Gastroesophageal sphincter (tissue), 4 donors: ENCODE results near the gene LMF1. TPM values are rescaled to one million over a fixed set of nuclear protein-coding genes. Genes with fewer than 3 reads are reported as not detected.

Source experiments
- ATAC-seq: fragments of 150-250 bp; one replicate; pipeline ENCODE4 v1.9.1; 2016; ENCODE audit warnings: mild to moderate bottlenecking, moderate library complexity
- H3K27ac ChIP-seq, 4 donors: fragments of 200-600 bp; sonication (generic) in 3 of 4; 1 replicate in 3 of 4; 2 replicates in 1 of 4; pipeline ENCODE4 v1.5.1; 2016 to 2019
- H3K27me3 ChIP-seq: fragments of 200-600 bp; sonication (generic); one replicate; pipeline ENCODE4 v1.5.1; 2019
- H3K36me3 ChIP-seq, 2 donors: fragments of 200-600 bp; sonication (generic); one replicate each; pipeline ENCODE4 v1.5.1; 2019; ENCODE audit warnings: control low read depth in 1 of 2
- H3K4me1 ChIP-seq, 3 donors: fragments of 200-600 bp; sonication (generic); 1 replicate in 2 of 3; 2 replicates in 1 of 3; pipeline ENCODE4 v1.5.1; 2016 to 2019; ENCODE audit warnings: control low read depth in 2 of 3
- H3K4me3 ChIP-seq, 2 donors: fragments of 200-600 bp; sonication (generic); one replicate each; pipeline ENCODE4 v1.5.1; 2019; ENCODE audit warnings: mild to moderate bottlenecking in 1 of 2, moderate library complexity in 1 of 2
- H3K9me3 ChIP-seq, 3 donors: fragments of 200-600 bp; sonication (generic); one replicate each; pipeline ENCODE4 v1.5.1; 2017 to 2019; ENCODE audit warnings: control low read depth in 2 of 3
- EP300 ChIP-seq: sonication (generic); formaldehyde crosslinking; IDR thresholded peaks from one replicate; pipeline ENCODE4 v1.6.1; 2017; ENCODE audit warnings: antibody characterized with exemption, mild to moderate bottlenecking
- POLR2A ChIP-seq, 2 donors: fragments of 450-650 bp; IDR thresholded peaks; one replicate each; pipeline ENCODE4 v1.6.1; 2017; ENCODE audit warnings: antibody characterized with exemption in 2 of 2, mild to moderate bottlenecking in 2 of 2, moderate library complexity in 1 of 2
- POLR2AphosphoS5 ChIP-seq: sonication (generic); formaldehyde crosslinking; IDR thresholded peaks from one replicate; pipeline ENCODE4 v1.6.1; 2017; ENCODE audit warnings: antibody characterized with exemption
- WGBS, 2 donors: methylation state at CpG; one replicate each; pipeline ENCODE4 v1.1.5; 2018; ENCODE audit warnings: low coverage in 1 of 2; 5-methylcytosine and 5-hydroxymethylcytosine counted together
- total RNA-seq, 4 donors: library from RNA; depleted of rRNA; stranded (reverse); fragments of >200 nt; gene quantifications; one replicate each; pipeline ENCODE4 v1.1.0, GENCODE V29; 2016
- TF ChIP-seq, protein P1 (sequence below), 4 experiments: fragments of 200-600 bp in 2 of 4; fragments of 450-650 bp in 2 of 4; sonication (generic) in 1 of 4; IDR thresholded peaks; one replicate each; pipeline ENCODE4 v1.5.1; 2017 to 2019; ENCODE audit warnings: antibody characterized with exemption in 4 of 4, mild to moderate bottlenecking in 2 of 4, moderate library complexity in 2 of 4

The LMF1 gene
- total RNA-seq, 4 donors from 2014 or later: 13.7 to 57.3 (median 20.9) TPM

DNA sequence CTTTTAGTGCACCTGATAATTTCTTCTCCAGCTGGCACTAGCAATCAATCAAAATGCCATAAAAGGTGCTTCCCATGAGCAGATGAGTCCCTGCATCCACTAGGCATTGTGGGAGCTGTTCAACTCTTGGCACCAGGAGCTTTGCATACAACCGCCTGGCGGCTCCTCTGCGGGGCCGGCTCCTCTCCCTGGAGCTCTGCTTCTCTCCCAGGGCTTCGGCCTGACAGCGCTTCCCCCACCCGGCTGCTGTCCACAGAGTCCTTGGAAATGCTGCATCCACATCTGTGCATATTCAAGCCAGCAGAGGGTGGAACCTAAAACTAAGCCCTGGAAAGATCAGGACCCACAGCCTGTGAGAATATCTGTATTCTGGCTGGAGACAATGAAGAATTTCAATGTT, 62.9 kb downstream of the LMF1 start:
- WGBS, 2 donors: no CpG with 5 or more reads among the region's 7 CpGs
- Histone ChIP-seq H3K36me3 (peaks cover 0 to 62% of the 10 kb centered on the region in 2 donors), H3K4me3 (no peak overlapping the region), H3K9me3 (peaks cover 0 to 18% (median 0%) of the 10 kb centered on the region in 3 donors), H3K4me1 (no peaks in the 10 kb centered on the region), H3K27ac (no peak overlapping the region), H3K27me3 (no peaks in the 10 kb centered on the region)
- TF ChIP-seq, protein P1, sequence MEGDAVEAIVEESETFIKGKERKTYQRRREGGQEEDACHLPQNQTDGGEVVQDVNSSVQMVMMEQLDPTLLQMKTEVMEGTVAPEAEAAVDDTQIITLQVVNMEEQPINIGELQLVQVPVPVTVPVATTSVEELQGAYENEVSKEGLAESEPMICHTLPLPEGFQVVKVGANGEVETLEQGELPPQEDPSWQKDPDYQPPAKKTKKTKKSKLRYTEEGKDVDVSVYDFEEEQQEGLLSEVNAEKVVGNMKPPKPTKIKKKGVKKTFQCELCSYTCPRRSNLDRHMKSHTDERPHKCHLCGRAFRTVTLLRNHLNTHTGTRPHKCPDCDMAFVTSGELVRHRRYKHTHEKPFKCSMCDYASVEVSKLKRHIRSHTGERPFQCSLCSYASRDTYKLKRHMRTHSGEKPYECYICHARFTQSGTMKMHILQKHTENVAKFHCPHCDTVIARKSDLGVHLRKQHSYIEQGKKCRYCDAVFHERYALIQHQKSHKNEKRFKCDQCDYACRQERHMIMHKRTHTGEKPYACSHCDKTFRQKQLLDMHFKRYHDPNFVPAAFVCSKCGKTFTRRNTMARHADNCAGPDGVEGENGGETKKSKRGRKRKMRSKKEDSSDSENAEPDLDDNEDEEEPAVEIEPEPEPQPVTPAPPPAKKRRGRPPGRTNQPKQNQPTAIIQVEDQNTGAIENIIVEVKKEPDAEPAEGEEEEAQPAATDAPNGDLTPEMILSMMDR (IDR thresholded peaks at IDR 0.05): no peak
- TF ChIP-seq POLR2A (IDR thresholded peaks at IDR 0.05): no peak
- TF ChIP-seq EP300: no peak
- no peak for TF ChIP-seq POLR2AphosphoS5
- no peak for ATAC-seq

DNA sequence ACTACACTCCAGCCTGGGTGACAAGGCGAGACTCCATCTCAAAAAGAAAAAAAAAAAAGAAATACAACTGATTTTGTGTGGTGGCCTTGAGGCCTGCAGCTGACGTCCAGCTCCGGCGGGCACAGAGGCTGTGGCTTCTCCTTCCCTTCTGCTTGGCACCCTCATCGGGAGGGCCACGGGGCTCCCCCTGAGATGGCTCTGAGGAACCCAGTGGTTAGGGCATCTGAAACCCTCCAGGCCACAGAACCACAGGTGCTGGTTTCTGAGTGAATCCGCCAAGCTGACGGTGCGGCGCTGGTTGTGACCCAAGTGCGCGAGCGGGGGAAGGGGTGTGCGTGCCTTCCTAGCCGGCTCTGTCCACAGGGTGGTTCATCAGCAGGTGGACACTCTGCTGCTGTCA, 63.4 kb downstream of the LMF1 start:
- ATAC-seq: no peak

DNA sequence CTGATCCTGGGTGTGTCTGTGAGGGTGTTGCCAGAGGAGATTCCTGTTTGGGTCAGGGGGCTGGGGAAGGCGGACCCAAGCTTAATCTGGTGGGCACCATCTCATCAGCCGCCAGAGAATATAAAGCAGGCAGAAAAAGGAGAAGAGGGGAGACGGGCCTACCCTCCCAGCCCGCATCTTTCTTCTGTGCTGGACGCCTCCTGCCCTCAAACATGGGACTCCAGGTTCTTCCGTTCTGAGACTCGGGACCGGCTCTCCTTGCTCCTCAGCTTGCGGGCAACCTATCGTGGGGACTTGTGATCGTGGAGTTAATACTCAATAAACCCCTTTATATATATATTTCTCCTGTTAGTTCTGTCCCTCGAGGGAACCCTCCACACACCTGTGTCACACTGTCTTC, 64.5 kb downstream of the LMF1 start:
- Histone ChIP-seq H3K27me3 (no peaks in the 10 kb centered on the region), H3K4me1 (no peaks in the 10 kb centered on the region), H3K9me3 (peaks cover 0 to 18% (median 0%) of the 10 kb centered on the region in 3 donors), H3K36me3 (peaks cover 0 to 64% of the 10 kb centered on the region in 2 donors), H3K4me3 (no peak overlapping the region), H3K27ac (no peak overlapping the region)
- WGBS, 2 donors: 96 to 97% methylated on average over 9 to 12 of the region's 12 CpGs
- TF ChIP-seq POLR2A (IDR thresholded peaks at IDR 0.05): no peak
- no peak for TF ChIP-seq EP300
- no peak for TF ChIP-seq POLR2AphosphoS5
- TF ChIP-seq, protein P1 (IDR thresholded peaks at IDR 0.05): no peak
- ATAC-seq: no peak

More for the DNA sequence above, 63.4 kb downstream of the LMF1 start:
- Histone ChIP-seq H3K27ac (no peak overlapping the region), H3K9me3 (peaks cover 0 to 18% (median 0%) of the 10 kb centered on the region in 3 donors), H3K36me3 (peaks cover 0 to 57% of the 10 kb centered on the region in 2 donors), H3K4me1 (no peaks in the 10 kb centered on the region), H3K4me3 (no peak overlapping the region), H3K27me3 (no peaks in the 10 kb centered on the region)
- TF ChIP-seq POLR2AphosphoS5 (no peak), EP300 (no peak), POLR2A (IDR thresholded peaks at IDR 0.05) (no peak)
- TF ChIP-seq, protein P1 (IDR thresholded peaks at IDR 0.05): no peak
- 100% methylated on average over 2 to 7 of the region's 15 CpGs for WGBS, 2 donors

DNA sequence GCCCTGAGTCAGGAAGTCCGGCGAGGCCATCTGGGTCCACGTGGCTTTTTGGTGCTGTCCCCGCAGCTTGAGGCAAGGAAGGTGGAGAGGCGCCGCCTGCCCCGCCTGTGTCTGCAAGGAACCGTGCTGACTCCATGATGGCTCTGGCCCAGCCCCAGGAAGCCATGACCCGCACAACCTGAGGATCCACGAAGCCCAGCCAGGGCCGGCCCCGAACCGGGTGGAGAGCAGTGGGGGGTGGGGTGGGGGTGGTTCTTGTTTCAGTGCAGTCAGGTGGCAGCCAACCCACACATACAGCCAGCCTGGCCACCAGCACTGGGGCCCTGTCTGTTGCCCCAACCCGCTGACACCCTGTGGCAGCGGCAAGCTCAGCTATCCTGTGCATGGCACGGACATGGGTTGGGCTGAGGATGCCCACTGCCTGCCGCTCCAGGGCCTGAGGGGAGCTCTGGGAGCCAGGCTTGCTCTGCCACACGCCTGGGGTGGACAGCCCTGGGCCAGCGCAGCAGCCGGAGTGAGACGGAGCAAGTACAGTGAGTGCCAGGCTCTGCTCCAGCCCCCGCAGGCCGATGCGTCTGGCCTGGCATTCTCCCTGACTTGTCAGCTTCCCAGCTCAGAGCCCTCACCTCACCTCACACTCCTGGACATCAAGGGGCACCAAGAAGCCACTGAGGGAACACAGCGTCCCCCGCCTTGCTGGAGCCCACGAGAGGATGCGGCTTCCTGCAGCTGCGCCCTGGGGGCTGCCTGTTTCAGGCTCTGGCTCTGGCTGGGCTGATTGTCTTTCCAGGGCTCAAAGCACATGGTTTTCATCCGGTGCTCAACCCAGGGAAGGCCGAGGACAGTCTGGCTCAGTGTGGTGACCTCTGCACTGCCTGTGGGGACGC, 68.8 kb downstream of the LMF1 start:
- Histone ChIP-seq H3K4me3 (no peak overlapping the region), H3K9me3 (peaks cover 0 to 8% (median 0%) of the 10 kb centered on the region in 3 donors), H3K4me1 (no peaks in the 10 kb centered on the region), H3K36me3 (peaks cover 0 to 49% of the 10 kb centered on the region in 2 donors), H3K27me3 (no peaks in the 10 kb centered on the region), H3K27ac (peak overlapping the region in 1 of 4 donors; percentile 12)
- no peak for ATAC-seq
- WGBS, 2 donors: 89% methylated on average over 3 of the region's 32 CpGs; no CpG with 5 or more reads in 1 of the 2 donors
- TF ChIP-seq POLR2A (IDR thresholded peaks at IDR 0.05) (no peak), POLR2AphosphoS5 (no peak), EP300 (no peak)
- TF ChIP-seq, protein P1 (IDR thresholded peaks at IDR 0.05): no peak
